RWPE1 (cell line): ENCODE data around the gene EYA2.

Experiments
- CTCF ChIA-PET: fragments of 350-600 bp; sonication (Branson Sonifier 250); formaldehyde crosslinking; extraction: SDS; loops from one replicate; lab custom pipeline; 2021; lab: Yijun Ruan, JAX
- POLR2A ChIA-PET: fragments of 400-600 bp; formaldehyde crosslinking; extraction: SDS; loops from one replicate; lab custom pipeline; 2020; ENCODE audit warnings: antibody characterized with exemption; ENCODE audit not compliant: low non-redundant PET; lab: Yijun Ruan, JAX
- DNase-seq: peaks from one replicate; pipeline ENCODE4 v3.0.0; 2012; ENCODE audit warnings: low spot score
- H3K27ac ChIP-seq: fragments of 450-650 bp; 2 replicates; pipeline ENCODE4 v1.5.1; 2017
- TF ChIP-seq, protein P1 (sequence below): fragments of 450-650 bp; conservative IDR thresholded peaks from 2 replicates; pipeline ENCODE4 v1.5.1; 2017; ENCODE audit warnings: low read depth, mild to moderate bottlenecking

The EYA2 gene

DNA sequence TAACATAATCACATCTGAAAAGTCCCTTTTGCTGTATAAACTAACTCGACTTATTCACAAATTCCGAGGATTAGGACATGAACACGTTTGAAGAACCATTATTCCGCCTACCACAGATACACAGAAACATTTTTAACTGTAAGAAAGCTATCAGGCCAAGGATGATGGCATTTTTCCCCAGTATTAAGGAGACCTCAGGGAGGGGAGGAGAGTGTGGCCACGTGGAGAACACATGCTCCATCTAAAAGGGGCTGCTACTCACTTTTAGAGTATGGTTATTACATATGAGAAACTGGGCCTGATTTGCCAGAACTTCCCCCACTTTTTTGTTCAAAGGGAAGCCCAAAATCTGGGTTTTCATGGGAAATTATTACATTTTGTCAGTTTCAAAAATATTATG lies 153.4 kb downstream of the EYA2 start:
- ChIA-PET CTCF (interaction anchor here (0.6 kb wide), 1 partner anchor 296 kb away, joined by 3 read pairs; no protein-coding TSS in a partner anchor), POLR2A (no interaction called here)
- TF ChIP-seq, protein P1, sequence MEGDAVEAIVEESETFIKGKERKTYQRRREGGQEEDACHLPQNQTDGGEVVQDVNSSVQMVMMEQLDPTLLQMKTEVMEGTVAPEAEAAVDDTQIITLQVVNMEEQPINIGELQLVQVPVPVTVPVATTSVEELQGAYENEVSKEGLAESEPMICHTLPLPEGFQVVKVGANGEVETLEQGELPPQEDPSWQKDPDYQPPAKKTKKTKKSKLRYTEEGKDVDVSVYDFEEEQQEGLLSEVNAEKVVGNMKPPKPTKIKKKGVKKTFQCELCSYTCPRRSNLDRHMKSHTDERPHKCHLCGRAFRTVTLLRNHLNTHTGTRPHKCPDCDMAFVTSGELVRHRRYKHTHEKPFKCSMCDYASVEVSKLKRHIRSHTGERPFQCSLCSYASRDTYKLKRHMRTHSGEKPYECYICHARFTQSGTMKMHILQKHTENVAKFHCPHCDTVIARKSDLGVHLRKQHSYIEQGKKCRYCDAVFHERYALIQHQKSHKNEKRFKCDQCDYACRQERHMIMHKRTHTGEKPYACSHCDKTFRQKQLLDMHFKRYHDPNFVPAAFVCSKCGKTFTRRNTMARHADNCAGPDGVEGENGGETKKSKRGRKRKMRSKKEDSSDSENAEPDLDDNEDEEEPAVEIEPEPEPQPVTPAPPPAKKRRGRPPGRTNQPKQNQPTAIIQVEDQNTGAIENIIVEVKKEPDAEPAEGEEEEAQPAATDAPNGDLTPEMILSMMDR = no peak
- H3K27ac ChIP-seq = no peak overlapping the region
- no peak for DNase-seq

DNA sequence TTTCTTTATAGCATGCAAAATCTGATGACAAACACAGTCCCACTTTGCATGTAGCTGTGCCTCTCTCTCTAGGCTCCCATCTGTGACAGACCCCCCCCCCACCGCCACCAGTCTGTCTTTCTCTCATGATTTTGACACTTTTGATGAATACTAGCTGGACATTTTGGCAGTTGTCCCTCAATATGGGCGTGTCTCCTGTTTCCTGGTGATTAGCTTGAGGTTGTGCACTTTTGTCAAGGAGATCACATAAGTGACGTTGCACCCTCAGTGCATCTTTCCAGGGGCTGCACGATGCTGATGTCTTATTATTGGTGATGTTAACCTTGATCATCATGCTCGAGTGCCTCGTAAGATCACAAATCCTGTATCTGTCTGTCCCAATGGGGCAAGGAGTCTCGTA lies 155.1 kb downstream of the EYA2 start:
- ChIA-PET CTCF (interaction anchor here (0.6 kb wide), 1 partner anchor 23 kb away, joined by 4 read pairs; no protein-coding TSS in a partner anchor), POLR2A (no interaction called here)
- TF ChIP-seq, protein P1 = no peak
- DNase-seq = no peak
- H3K27ac ChIP-seq = no peak overlapping the region

DNA sequence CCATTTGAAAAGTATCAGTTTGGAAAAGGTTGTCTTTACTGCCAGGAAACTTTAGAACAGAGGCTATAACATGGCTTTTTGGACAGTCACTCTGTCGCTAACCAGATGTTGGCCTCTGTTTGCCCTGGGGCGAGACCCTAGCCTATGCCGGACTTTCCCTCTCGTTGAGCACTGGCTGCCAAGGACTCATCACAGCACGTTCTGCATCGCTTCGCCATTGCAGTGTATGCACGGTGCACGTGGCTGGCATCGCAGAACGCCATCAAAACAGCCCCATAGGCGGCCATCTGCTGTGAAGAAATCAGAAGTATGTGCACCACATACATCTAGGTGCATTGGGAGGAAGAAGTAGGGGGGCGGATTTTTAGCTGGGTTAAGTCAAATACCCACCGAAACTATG lies 156.4 kb downstream of the EYA2 start:
- ChIA-PET POLR2A (no interaction called here), CTCF (interaction anchor here (0.6 kb wide), 3 partner anchors 301 to 907 kb away, joined by 3 read pairs; no protein-coding TSS in a partner anchor)
- DNase-seq = no peak
- TF ChIP-seq, protein P1 = no peak
- H3K27ac ChIP-seq = no peak overlapping the region

DNA sequence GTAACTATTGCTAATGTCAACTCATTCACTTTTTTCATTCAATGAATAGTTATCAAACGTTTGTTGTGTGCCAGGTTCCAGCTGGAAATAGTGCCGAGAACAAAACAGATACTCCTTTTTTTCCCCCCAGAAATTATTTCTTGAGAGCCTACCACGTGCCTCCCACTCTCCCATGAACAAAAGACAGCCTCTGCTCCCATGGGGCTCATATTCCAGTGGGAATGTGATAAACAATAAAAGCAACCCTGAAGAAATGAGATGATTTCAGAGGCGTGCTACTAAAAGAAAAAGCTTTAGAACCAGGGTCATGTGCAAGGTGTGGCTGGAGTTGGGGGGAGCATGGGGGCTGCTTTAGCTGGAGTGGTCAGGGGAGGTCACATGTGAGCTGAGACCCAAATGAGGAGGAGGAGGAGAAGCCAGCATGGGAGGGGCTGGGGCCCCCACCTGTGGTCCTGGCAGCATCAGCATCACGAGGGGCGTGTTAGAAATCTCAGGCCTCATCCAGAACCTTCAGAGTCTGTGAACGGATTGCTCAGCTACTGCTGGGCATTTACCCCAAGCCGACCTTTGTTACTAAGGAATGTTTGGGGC lies 157.4 kb downstream of the EYA2 start:
- POLR2A ChIA-PET = no interaction called here
- CTCF ChIA-PET = interaction anchor here (0.6 kb wide), 2 partner anchors 108 to 300 kb away, joined by 3 read pairs; no protein-coding TSS in a partner anchor
- TF ChIP-seq, protein P1 = no peak
- H3K27ac ChIP-seq = no peak overlapping the region
- no peak for DNase-seq

DNA sequence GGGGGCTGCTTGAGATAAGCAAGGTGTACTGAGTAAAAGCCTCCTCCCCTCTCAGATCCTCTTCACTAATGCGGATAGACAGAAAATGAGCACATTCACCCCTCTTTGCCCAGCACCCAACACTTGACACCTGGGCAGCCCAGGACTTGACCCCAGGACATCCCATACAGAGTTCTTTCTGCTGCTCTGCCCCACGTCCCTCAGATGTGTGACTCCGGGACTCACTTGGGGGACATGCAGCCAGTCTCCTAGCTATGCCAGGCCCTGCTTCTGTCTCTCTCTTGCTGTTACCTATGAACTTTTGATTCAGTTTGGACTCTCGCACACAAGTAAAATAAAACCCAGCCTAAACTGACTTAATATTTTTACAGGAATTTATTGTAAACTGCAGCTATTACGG lies 159.9 kb downstream of the EYA2 start:
- DNase-seq = no peak
- TF ChIP-seq, protein P1 = no peak

DNA sequence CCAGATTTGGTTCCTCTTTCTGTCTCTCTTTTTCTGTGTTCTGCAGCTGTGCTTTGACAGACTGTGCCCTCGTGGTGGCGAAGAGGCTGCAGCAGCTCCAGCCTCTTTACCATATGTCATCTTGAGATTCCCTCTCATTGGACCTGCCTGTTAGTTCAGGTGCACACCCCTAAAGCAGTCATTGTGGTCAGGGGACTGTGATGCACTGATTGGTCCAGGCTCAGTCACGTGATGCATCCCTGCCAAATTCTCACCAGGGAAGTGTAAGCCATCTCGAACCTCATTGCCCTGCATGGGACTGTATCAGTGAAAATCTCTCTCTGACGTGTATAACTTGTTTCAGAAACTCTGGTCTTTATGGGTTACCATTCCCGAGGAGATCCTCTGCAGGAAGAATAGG lies 160.3 kb downstream of the EYA2 start:
- ChIA-PET POLR2A (no interaction called here), CTCF (interaction anchor here (0.6 kb wide), 1 partner anchor 890 kb away, joined by 3 read pairs; no protein-coding TSS in a partner anchor)
- DNase-seq = peak; percentile 60
- H3K27ac ChIP-seq = no peak overlapping the region
- TF ChIP-seq, protein P1 = no peak

More for the DNA sequence above, 159.9 kb downstream of the EYA2 start:
- ChIA-PET POLR2A (no interaction called here), CTCF (interaction anchor here (0.6 kb wide), 2 partner anchors 15 to 891 kb away, joined by 3 to 7 read pairs; no protein-coding TSS in a partner anchor)
- no peak overlapping the region for H3K27ac ChIP-seq
